Skeletal muscle cell (primary cell): ENCODE measurements around the gene TCEANC2.

Experiments used
- DNase-seq: peaks from one replicate; pipeline ENCODE4 v3.0.0-alpha.2; 2010; ENCODE audit warnings: low read depth
- H3K4me3 ChIP-seq: 2 replicates; pipeline ENCODE4 v1.5.1; 2011; ENCODE audit warnings: low read depth, mild to moderate bottlenecking, control low read depth, low read length, moderate library complexity

TCEANC2 gene

DNA sequence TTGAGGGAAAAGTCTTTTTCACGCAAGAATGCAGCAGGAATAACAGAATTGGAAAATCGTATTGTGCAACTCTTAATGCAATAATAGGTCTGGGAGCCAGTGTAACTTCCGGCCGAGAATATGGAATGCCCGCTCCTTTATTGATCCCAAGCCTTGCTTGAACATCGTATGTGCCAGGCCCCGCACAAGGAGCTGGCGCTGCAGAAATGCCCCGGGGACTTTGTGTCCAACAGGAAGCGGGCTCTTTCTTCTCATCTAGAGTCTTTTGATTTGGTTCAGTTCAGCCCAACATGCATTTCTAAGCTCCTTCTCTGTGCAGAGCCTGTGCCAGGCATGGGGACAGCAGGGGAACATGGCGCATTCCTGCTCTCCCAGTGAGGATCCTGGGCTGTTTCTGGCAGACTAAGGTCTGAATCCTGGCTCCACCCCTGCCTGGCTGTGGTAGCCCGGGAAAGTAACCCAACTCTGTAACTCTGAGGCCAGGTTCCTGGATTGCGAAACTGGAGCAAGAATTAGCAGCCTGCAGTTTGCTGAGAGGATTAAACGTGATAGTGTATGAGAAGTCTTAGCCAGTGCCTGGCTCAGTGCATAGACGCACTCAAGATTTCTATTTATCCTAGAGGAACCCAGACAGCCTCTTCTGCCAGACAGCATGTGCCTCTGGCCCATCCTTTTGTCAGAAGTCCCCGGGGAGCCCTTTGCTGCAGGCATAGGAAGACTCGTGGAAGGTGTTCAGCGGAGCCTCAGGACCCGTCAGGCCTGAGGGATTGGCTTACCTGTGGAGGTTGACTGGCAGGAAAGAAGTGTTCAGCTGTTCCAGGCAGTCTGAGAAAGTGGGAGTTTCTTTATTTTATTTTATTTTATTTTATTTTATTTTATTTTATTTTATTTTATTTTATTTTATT, 100.4 kb downstream of the TCEANC2 start:
- no peak overlapping the region for H3K4me3 ChIP-seq
- peak; percentile 47 for DNase-seq
